ENCODE measurements around the gene SNCB.

- TF ChIP-seq CTCF (IDR thresholded peaks at IDR 0.05) (no peak), POLR2A (IDR thresholded peaks at IDR 0.05) (no peak), POLR2AphosphoS5 (IDR thresholded peaks at IDR 0.05) (no peak)
Measured at GRCh38 chr5:176583076-176583475, 47.3 kb downstream of the SNCB start.
